Measurements from ENCODE around the gene AK3. TPM values are rescaled to one million over a fixed set of nuclear protein-coding genes. Genes with fewer than 3 reads are reported as not detected.
A peak's percentile ranks its signal among the peaks of the same experiment; 100 is the strongest.
"Not testable (repeated sequence)": the region's sequence is repeated elsewhere in the genome, so short reads cannot be mapped to it uniquely, and the experiment has no call there.

The AK3 gene
- 55.9 and 88.8 TPM in 2 replicates for total RNA-seq (2014; rRNA removed; shearing (Covaris generic))
- 39.9 and 50.4 TPM in 2 replicates for polyA plus RNA-seq (2015; cell fraction: cytosol; rRNA removed)
- 24.0 and 24.3 TPM in 2 replicates for polyA plus RNA-seq (2015; cell fraction: nucleus; rRNA removed)

GRCh38 chr9:4740638-4741364 is at the start of gene AK3:
TSS of gene AK3 (minus strand) at chr9:4741202. CDS start at chr9:4741087, 115 bp downstream.
- DNase-seq (ENCODE audit: low read depth): peak; percentile 82

- no peak for DNase-seq (ENCODE audit: low read depth)
These were observed 47.7 kb upstream of the AK3 start for GRCh38 chr9:4788703-4789102.

GRCh38 chr9:4787876-4788275 is 46.9 kb upstream of the AK3 start:
- DNase-seq (ENCODE audit: low read depth): no peak

DNA sequence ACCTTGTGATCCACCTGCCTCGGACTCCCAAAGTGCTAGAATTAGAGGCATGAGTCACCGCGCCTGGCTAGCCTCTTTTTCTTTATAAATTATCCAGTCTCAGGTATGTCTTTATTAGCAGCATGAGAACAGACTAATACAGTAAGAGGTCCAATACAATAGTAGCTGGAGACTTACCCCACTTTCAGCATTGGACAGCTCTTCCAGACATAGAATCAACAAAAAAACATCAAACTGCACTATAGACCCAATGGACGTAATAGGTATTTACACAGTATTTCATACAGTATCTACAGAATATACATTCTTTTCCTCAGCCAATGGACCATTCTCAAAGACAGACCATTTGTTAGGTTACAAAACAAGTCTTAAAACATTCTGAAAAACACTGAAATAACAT is 45.6 kb upstream of the AK3 start:
- no peak for DNase-seq (ENCODE audit: low read depth)

- no peak for DNase-seq (ENCODE audit: low read depth)
These were observed 43.4 kb upstream of the AK3 start for GRCh38 chr9:4784403-4784802.

DNA sequence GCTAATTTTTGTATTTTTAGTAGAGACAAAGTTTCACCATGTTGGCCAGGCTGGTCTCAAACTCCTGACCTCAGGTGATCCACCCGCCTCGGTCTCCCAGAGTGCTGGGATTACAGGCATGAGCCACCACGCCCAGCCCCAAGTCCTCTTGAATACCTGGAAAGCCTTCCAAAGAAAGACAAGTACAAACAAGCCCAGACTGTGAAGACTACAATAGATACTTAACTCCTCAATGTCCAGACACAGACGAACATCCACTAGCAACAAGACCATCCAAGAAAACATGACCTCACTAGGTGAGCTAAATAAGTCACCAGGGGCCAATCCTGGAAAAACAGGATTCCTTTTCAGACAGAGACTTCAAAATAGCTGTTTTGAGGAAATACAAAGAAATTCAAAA is 42.2 kb upstream of the AK3 start:
- not testable (repeated sequence) for DNase-seq (ENCODE audit: low read depth)

DNA sequence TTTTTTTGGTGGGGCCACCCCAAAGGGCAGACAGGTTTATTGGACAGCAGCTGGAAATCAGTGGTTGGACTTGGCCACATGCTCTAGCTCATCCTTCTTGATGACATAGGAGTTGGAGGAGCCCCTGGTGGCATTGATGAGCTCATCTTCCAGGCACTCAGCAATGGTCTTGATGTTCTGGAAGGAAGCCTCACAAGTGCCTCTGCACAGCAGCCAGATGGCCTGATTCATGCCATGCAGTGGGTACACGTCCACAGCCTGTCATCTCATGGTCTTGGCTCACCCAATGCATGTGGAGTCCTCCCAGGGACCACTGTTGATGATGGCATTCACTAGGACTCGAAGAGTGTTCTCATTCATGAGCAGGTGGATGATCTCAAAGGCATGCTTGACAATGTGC is 40.4 kb upstream of the AK3 start:
- DNase-seq (ENCODE audit: low read depth): peak; percentile 47

- no peak for DNase-seq (ENCODE audit: low read depth)
These were observed 39.6 kb upstream of the AK3 start for GRCh38 chr9:4780651-4781050.

DNA sequence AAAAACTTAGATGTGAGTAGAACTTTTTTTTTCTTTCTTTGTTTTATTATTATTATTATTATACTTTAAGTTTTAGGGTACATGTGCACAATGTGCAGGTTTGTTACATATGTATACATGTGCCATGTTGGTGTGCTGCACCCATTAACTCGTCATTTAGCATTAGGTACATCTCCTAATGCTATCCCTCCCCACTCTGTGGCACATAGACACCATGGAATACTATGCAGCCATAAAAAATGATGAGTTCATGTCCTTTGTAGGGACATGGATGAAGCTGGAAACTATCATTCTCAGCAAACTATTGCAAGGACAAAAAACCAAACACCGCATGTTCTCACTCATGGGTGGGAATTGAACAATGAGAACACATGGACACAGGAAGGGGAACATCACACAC is 34.0 kb upstream of the AK3 start:
- not testable (repeated sequence) for DNase-seq (ENCODE audit: low read depth)

- no peak for DNase-seq (ENCODE audit: low read depth)
These were observed 33.2 kb upstream of the AK3 start for GRCh38 chr9:4774209-4774608.

DNA sequence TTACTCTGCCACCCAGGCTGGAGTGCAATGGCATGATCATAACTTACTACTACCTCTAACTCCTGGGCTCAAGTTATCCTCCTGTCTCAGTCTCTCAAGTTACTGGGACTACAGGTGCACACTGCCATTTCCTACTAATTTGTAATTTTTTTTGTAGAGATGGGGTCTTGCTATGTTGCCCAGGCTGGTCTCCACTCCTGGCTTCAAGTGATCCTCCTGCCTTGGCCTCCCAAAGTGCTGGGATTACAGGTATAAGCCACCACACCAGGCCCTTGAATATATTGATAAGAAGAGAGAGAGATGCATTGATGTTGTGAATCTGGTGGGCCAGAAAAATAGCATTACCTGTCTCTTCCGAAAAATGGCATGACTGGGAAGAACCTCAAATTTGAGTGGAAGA is 30.8 kb upstream of the AK3 start:
- DNase-seq (ENCODE audit: low read depth): no peak

GRCh38 chr9:4769321-4770080 is 28.5 kb upstream of the AK3 start:
- DNase-seq (ENCODE audit: low read depth): peak; percentile 88

DNA sequence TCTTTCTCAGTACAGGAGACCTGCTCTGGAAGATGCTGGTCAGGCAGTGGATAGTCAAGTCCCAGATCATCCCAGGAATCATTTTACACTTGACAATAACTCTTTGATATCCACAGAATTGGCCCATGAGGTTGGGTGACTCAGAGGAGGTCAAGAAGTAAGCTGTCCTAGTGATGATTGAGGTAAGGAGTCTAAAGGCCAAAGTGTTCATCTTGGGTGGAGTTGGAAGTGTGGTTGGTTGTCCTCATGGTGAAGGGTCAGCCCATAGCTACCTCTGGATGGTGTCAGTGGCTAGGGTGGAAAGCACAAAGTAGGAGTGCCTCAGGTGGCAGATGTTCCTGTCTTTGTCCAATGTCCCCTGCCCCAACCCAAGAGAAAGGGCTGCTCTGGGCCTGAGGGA is 27.7 kb upstream of the AK3 start:
- DNase-seq (ENCODE audit: low read depth): peak; percentile 58

DNA sequence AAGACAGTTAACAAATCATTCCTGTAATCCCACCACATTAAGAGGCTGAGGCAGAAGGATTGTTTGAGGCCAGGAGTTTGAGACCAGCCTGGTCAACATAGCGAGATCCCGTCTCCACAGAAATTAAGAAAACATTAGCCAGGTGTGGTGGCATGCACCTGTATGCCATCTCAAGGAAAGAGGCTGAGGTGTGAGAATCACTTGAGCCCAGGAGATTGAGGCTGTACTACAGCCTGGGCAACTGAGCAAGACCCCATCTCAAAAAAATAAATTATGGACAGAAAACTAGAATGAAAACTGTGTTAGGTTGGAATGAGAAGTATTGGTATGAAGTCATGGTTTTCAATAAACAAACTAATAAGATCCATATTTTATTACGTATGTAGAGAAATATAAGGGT is 23.0 kb upstream of the AK3 start:
- no peak for DNase-seq (ENCODE audit: low read depth)

DNA sequence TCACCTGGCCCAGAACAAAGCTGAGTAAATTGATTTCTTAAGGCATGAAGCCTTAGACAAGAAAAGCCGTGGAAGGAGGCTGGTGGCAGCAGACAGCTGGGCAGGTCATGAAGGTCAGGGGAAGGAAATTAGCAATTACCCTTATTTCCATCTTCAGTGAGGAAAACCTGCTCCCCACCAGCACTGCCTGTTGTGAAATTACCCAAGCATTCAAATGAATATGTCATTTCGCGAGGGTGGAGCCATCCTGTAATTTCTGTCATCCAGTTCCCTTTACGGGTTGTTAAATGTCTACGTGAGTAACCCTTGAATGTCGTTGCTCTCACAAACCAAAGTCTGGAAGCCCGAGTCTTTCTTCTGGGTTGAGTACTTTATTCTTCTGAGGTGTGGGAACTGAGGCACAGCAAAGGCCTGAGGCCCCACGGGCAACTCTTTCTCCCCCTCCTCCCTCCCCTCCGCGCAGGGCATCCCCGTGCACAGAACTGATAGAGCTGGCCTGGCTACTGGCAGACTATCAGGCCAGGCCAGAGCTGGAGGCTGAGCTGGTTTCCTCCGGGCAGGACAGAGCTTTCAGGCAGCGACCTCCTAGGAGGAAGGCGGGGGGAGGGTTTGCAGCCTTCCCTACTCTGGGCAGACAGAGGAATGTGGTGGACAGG is 22.0 kb upstream of the AK3 start:
- DNase-seq (ENCODE audit: low read depth): peak; percentile 38

DNA sequence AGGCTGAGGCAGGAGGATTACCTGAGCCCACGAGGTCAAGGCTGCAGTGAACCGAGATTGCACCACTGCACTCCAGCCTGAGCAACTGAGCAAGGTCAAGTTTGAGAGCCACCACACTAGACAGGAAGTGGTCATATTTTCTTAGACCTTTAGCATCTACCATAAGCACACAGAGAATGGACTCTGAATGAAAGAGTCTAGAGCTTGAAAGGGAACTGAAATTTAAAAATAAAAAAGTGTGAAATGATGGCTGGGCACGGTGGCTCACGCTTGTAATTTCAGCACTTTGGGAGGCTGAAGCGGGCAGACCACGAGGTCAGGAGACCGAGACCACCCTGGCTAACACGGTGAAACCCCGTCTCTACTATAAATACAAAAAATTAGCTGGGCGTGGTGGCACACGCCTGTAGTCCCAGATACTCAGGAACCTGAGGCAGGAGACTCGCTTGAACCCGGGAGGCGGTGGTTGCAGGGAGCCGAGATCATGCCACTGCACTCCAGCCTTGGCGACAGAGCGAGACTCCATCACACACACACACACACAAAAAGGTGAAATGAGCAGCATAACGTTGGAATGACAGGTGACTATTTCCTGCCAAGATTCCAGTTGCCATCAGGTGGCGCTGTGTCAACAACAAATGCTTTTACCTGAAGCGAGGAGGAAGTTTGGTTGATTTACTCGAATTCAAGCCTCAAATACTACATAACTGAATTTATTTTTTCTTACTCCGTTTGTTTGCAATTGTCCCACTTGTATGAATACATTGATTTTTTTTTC is 21.3 kb upstream of the AK3 start:
- peak; percentile 64 for DNase-seq (ENCODE audit: low read depth)

GRCh38 chr9:4760122-4760521 is 19.1 kb upstream of the AK3 start:
- DNase-seq (ENCODE audit: low read depth): no peak

DNA sequence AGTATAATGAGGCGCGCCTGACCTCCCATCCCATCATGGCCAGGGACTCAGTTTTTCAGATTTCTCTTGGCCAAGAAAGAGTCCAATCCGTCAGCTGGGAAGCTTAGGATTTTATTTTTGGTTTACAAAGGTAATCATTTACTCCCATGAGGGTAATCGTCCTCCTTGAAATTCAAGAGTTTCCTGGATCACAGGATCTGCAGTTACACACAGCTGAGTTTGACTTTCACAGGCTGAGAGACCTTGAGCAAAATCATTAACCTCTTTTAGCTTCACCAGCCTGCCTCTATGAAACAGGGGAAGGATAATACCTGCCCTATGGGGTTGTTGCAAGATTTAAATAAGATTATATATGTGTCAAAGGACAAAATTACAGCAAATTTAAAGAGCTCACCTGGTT is 15.4 kb upstream of the AK3 start:
- DNase-seq (ENCODE audit: low read depth): no peak

DNA sequence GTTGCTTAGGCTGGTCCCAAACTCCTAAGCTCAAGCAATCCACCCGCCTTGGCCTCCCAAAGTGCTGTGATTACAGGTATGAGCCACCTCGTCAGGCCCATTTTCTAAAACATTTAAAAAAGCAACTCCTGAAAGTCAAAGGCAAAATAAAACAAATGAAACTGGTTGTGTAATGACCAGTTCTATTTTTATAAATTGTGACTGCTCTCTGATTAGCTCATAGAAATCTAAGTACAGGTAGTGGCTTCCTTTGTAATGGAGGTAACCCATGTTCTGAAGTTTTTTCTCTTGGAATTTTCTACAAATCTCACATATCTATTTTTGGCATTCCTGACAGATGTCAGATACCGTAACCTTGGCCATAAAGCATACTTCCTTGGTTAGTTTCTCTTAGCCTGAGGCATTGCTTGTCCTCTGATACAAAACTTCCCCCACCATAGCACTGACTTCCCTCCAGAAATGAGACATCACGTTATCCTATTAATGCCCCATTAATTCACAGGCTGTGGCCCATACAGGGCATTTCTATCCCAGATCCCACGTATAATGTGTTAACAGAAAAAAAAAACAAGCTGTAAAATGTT is 14.1 kb upstream of the AK3 start:
- DNase-seq (ENCODE audit: low read depth): no peak

GRCh38 chr9:4754530-4754929 is 13.5 kb upstream of the AK3 start:
- DNase-seq (ENCODE audit: low read depth): not testable (repeated sequence)
